Upper lobe of left lung (tissue), 6 donors: ENCODE results near the gene INHA. TPM values are rescaled to one million over a fixed set of nuclear protein-coding genes. Genes with fewer than 3 reads are reported as not detected.

ENCODE experiments used
- ATAC-seq, 2 donors: fragments of 200-7000 bp; cut with Tn5 transposase; one replicate each; pipeline ENCODE4 v1.9.1; 2022; ENCODE audit warnings: mild to moderate bottlenecking in 2 of 2, moderate library complexity in 2 of 2; ENCODE audit not compliant: low FRiP score in 2 of 2
- DNase-seq, 2 donors: peaks; one replicate each; pipeline ENCODE4 v3.0.0-alpha.2; 2019 to 2020
- H3K27ac ChIP-seq, 4 donors: fragments of 200-600 bp; sonication (generic); one replicate each; pipeline ENCODE4 v1.5.1; 2016 to 2019
- H3K27me3 ChIP-seq, 4 donors: fragments of 200-600 bp; sonication (generic); one replicate each; pipeline ENCODE4 v1.5.1; 2017 to 2019
- H3K36me3 ChIP-seq, 4 donors: fragments of 200-600 bp; sonication (generic); one replicate each; pipeline ENCODE4 v1.5.1; 2016 to 2019
- H3K4me1 ChIP-seq, 4 donors: fragments of 200-600 bp; sonication (generic); one replicate each; pipeline ENCODE4 v1.5.1; 2018 to 2019
- H3K4me3 ChIP-seq, 4 donors: fragments of 200-600 bp; sonication (generic); one replicate each; pipeline ENCODE4 v1.5.1; 2017 to 2019; ENCODE audit warnings: mild to moderate bottlenecking in 2 of 4, moderate library complexity in 1 of 4
- H3K9me3 ChIP-seq, 4 donors: fragments of 200-600 bp; sonication (generic); one replicate each; pipeline ENCODE4 v1.5.1; 2018 to 2019
- EP300 ChIP-seq, 4 donors: sonication (generic); formaldehyde crosslinking; IDR thresholded peaks; one replicate each; pipeline ENCODE4 v1.5.1; 2017; ENCODE audit warnings: antibody characterized with exemption in 4 of 4, control low read depth in 2 of 4
- POLR2A ChIP-seq, 4 donors: fragments of 450-650 bp; IDR thresholded peaks; one replicate each; pipeline ENCODE4 v1.5.1; 2016 to 2017; ENCODE audit warnings: antibody characterized with exemption in 4 of 4, mild to moderate bottlenecking in 2 of 4
- POLR2AphosphoS5 ChIP-seq, 2 donors: sonication (generic); formaldehyde crosslinking; IDR thresholded peaks; one replicate each; pipeline ENCODE4 v1.5.1; 2017; ENCODE audit warnings: antibody characterized with exemption in 2 of 2
- WGBS, 2 donors: methylation state at CpG; one replicate each; pipeline ENCODE4 v1.1.5; 2017 to 2018; 5-methylcytosine and 5-hydroxymethylcytosine counted together
- total RNA-seq, 6 donors: library from RNA; depleted of rRNA in 4 of 6; stranded (reverse); fragments of >200 nt in 4 of 6; gene quantifications; one replicate each; pipeline versions ENCODE4 v1.1.0 to v1.2.1, GENCODE V29; 2016 to 2021
- TF ChIP-seq, protein P1 (sequence below), 6 experiments: fragments of 450-650 bp in 4 of 6; fragments of 200-600 bp in 2 of 6; sonication (generic) in 2 of 6; IDR thresholded peaks; one replicate each; pipeline ENCODE4 v1.5.1; 2016 to 2019; ENCODE audit warnings: antibody characterized with exemption in 6 of 6
- donor health status: DM: no; HTN: no; CAD: no; lungs with moderate emphysema.
- donor health status: DM: no; HTN: yes; CAD: no; lungs with severe emphysema.

The INHA gene
- 1 to 10 TPM in 1 of 6 donors, under 1 TPM in 2, not detected in 3; 0.24 to 7.3 (median 0.43) TPM for total RNA-seq

GRCh38 chr2:219572237-219573001, at the start of gene INHA:
Gene INHA (plus strand): TSS chr2:219572310. CDS start chr2:219572375, 65 bp downstream.
- ATAC-seq = no peak
- TF ChIP-seq, protein P1, sequence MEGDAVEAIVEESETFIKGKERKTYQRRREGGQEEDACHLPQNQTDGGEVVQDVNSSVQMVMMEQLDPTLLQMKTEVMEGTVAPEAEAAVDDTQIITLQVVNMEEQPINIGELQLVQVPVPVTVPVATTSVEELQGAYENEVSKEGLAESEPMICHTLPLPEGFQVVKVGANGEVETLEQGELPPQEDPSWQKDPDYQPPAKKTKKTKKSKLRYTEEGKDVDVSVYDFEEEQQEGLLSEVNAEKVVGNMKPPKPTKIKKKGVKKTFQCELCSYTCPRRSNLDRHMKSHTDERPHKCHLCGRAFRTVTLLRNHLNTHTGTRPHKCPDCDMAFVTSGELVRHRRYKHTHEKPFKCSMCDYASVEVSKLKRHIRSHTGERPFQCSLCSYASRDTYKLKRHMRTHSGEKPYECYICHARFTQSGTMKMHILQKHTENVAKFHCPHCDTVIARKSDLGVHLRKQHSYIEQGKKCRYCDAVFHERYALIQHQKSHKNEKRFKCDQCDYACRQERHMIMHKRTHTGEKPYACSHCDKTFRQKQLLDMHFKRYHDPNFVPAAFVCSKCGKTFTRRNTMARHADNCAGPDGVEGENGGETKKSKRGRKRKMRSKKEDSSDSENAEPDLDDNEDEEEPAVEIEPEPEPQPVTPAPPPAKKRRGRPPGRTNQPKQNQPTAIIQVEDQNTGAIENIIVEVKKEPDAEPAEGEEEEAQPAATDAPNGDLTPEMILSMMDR (IDR thresholded peaks at IDR 0.05) = no peak
- TF ChIP-seq POLR2A (IDR thresholded peaks at IDR 0.05) (no peak), EP300 (IDR thresholded peaks at IDR 0.05) (no peak), POLR2AphosphoS5 (IDR thresholded peaks at IDR 0.05) (no peak)
- Histone ChIP-seq H3K27ac (peak within 1 kb of the TSS; percentile 72 to 86 (median 82)), H3K9me3 (no peaks in the 10 kb centered on the region), H3K4me3 (peak within 1 kb of the TSS; percentile 67 to 83 (median 81)), H3K4me1 (peaks cover 0 to 24% (median 12%) of the 10 kb centered on the region in 4 donors), H3K36me3 (no peaks in the 10 kb centered on the region), H3K27me3 (peaks cover 0 to 4% (median 0%) of the 10 kb centered on the region in 4 donors)
- DNase-seq = peak in 1 of 2 donors; percentile 47
- WGBS, 2 donors = 85 to 88% methylated on average over 8 to 13 of the region's 13 CpGs

DNA sequence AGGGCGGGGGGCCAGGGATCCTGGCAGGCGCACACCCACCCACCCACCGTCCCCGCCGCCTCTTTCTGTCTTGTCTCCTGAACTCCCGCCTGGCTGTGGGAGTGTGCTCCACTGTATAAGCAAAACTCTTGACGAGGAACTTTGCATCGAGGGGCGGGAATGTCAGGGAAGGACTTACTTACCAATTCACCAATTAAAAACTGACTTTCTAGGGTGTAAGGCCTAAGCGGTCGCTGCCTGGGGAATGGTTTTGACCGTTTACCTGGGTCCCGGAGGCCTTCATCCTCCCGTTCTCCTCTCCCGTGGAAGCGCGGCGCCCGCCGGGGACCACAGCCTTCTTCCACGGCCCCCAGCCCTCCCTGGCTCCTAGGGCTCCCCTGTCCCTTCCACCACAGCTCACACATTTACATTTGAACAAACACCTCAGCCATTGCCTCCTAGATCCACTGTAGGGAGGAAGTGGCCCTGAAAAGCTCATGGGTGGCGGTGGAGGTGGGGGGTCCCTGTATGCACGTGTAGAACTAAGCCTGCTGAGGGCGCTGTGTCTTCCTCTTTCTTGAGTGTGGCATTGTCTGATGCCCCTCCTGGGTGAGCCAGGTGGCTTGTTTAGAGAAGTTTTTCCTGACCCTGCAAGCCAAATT, 49.0 kb upstream of the INHA start:
- no peak for ATAC-seq

DNA sequence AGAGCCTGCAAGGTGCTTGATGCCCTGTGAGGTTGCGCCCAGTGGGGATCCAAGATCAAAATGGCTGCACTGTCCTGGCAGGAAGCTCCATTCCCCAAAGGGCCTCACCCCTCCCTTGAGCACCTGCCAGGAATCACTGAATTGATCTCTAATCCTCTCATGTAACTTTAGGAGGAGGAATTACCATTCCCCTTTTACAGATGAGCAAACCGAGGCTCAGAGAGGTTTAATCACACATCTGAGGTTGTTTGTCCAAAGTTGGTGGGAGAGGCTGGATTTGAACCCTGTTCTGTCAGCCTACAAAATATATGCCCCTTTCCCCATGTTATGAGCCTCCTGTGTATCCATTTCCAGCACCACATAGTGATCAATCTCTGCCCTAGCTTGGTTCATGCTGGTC, 47.3 kb upstream of the INHA start:
- TF ChIP-seq, protein P1 (IDR thresholded peaks at IDR 0.05) = no peak
- TF ChIP-seq EP300 (IDR thresholded peaks at IDR 0.05) = no peak
- no peak for TF ChIP-seq POLR2A (IDR thresholded peaks at IDR 0.05)
- TF ChIP-seq POLR2AphosphoS5 (IDR thresholded peaks at IDR 0.05) = no peak
- no peaks in the 10 kb centered on the region for H3K36me3 ChIP-seq

More for the DNA sequence above, 49.0 kb upstream of the INHA start:
- TF ChIP-seq EP300 (IDR thresholded peaks at IDR 0.05) = no peak
- TF ChIP-seq POLR2AphosphoS5 (IDR thresholded peaks at IDR 0.05) = no peak
- no peak for TF ChIP-seq POLR2A (IDR thresholded peaks at IDR 0.05)
- TF ChIP-seq, protein P1 (IDR thresholded peaks at IDR 0.05) = no peak
- H3K9me3 ChIP-seq = no peaks in the 10 kb centered on the region
- peak overlapping the region in 1 of 4 donors; percentile 17 for H3K4me3 ChIP-seq
- no peaks in the 10 kb centered on the region for H3K36me3 ChIP-seq
- H3K27me3 ChIP-seq = peaks cover 1 to 43% (median 21%) of the 10 kb centered on the region in 4 donors
- 24 to 34% methylated on average over 15 to 18 of the region's 24 CpGs for WGBS, 2 donors
- no peak for DNase-seq
- peaks cover 10 to 16% (median 11%) of the 10 kb centered on the region in 4 donors for H3K4me1 ChIP-seq
- peak overlapping the region in 1 of 4 donors; percentile 6 for H3K27ac ChIP-seq

GRCh38 chr2:219525533-219526232, 46.4 kb upstream of the INHA start:
- 45 to 46% methylated on average over 9 of the region's 9 CpGs for WGBS, 2 donors
- peaks cover 1 to 43% (median 23%) of the 10 kb centered on the region in 4 donors for H3K27me3 ChIP-seq
- DNase-seq = no peak

More for the DNA sequence above, 47.3 kb upstream of the INHA start:
- H3K27me3 ChIP-seq = peaks cover 1 to 43% (median 23%) of the 10 kb centered on the region in 4 donors
- H3K27ac ChIP-seq = no peak overlapping the region
- 86 to 93% methylated on average over 2 of the region's 2 CpGs for WGBS, 2 donors
- DNase-seq = no peak
- H3K4me1 ChIP-seq = peaks cover 10 to 18% (median 11%) of the 10 kb centered on the region in 4 donors
- H3K4me3 ChIP-seq = no peak overlapping the region
- ATAC-seq = no peak
- no peaks in the 10 kb centered on the region for H3K9me3 ChIP-seq

More at GRCh38 chr2:219525533-219526232, 46.4 kb upstream of the INHA start:
- ATAC-seq = no peak
- no peak for TF ChIP-seq POLR2A (IDR thresholded peaks at IDR 0.05)
- TF ChIP-seq EP300 (IDR thresholded peaks at IDR 0.05) = no peak
- TF ChIP-seq, protein P1 (IDR thresholded peaks at IDR 0.05) = no peak
- TF ChIP-seq POLR2AphosphoS5 (IDR thresholded peaks at IDR 0.05) = no peak
- Histone ChIP-seq H3K4me1 (peaks cover 10 to 25% (median 11%) of the 10 kb centered on the region in 4 donors), H3K27ac (no peak overlapping the region), H3K9me3 (no peaks in the 10 kb centered on the region), H3K4me3 (no peak overlapping the region), H3K36me3 (no peaks in the 10 kb centered on the region)
